Upper lobe of right lung (tissue), 1 donor: ENCODE measurements around the gene PRKAR1B. TPM values are rescaled to one million over a fixed set of nuclear protein-coding genes. Genes with fewer than 3 reads are reported as not detected.

ENCODE experiments used
- ATAC-seq: fragments of 200-7000 bp; cut with Tn5 transposase; one replicate; pipeline ENCODE4 v1.9.1; 2020; ENCODE audit warnings: mild to moderate bottlenecking, moderate library complexity
- DNase-seq: peaks from one replicate; pipeline ENCODE4 v3.0.0-alpha.2; 2020
- H3K27ac ChIP-seq: fragments of 200-600 bp; one replicate; pipeline ENCODE4 v1.8.0; 2022
- H3K27me3 ChIP-seq: fragments of 200-600 bp; one replicate; pipeline ENCODE4 v1.8.0; 2022; ENCODE audit warnings: mild to moderate bottlenecking
- H3K36me3 ChIP-seq: fragments of 200-600 bp; one replicate; pipeline ENCODE4 v1.8.0; 2022
- H3K4me1 ChIP-seq: fragments of 200-600 bp; one replicate; pipeline ENCODE4 v1.8.0; 2022
- H3K4me3 ChIP-seq: fragments of 200-600 bp; one replicate; pipeline ENCODE4 v1.8.0; 2022; ENCODE audit warnings: mild to moderate bottlenecking
- H3K9me3 ChIP-seq: fragments of 200-600 bp; one replicate; pipeline ENCODE4 v1.8.0; 2022
- intact Hi-C: fragments of 100-400 bp; cut with DNase I; formaldehyde crosslinking; loops from one replicate; pipeline ENCODE4 v1.11.0; 2022
- total RNA-seq: library from RNA; stranded (reverse); fragmentation: NEBNext Ultra II Directional; extraction: Animal tissue kit (Norgen Biotek cat#: 25700); gene quantifications from one replicate; pipeline ENCODE4 v1.2.1, GENCODE V29; 2021
- TF ChIP-seq, protein P1 (sequence below): fragments of 200-600 bp; IDR thresholded peaks from one replicate; pipeline ENCODE4 v1.8.0; 2022; ENCODE audit warnings: antibody characterized with exemption
- donor health status: DM: no; HTN: yes; CAD: no; lungs with severe emphysema.

Gene PRKAR1B
- total RNA-seq, 1 donor from 2014 or later, result 25.7 TPM

DNA sequence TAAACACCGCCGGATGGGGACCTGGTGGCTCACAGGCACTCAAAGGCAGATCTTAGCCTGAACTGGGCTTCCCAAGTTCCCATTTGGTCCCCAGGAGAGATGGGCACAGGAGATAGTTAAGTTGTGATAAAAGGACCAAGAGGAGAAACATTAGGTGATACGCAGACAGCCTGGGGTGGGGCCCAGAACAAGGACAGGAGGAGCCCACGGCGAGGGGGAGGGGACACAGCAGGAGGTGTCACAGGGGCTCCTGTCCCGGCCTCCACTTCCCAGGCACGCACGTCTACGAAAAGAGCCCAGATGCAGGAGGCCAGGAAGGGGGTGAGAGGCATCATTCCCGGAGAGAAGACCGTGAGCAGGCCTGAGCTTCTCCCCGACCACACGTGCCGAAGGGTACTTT, 16.9 kb downstream of the PRKAR1B start:
- TF ChIP-seq, protein P1, sequence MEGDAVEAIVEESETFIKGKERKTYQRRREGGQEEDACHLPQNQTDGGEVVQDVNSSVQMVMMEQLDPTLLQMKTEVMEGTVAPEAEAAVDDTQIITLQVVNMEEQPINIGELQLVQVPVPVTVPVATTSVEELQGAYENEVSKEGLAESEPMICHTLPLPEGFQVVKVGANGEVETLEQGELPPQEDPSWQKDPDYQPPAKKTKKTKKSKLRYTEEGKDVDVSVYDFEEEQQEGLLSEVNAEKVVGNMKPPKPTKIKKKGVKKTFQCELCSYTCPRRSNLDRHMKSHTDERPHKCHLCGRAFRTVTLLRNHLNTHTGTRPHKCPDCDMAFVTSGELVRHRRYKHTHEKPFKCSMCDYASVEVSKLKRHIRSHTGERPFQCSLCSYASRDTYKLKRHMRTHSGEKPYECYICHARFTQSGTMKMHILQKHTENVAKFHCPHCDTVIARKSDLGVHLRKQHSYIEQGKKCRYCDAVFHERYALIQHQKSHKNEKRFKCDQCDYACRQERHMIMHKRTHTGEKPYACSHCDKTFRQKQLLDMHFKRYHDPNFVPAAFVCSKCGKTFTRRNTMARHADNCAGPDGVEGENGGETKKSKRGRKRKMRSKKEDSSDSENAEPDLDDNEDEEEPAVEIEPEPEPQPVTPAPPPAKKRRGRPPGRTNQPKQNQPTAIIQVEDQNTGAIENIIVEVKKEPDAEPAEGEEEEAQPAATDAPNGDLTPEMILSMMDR, result no peak
- Histone ChIP-seq H3K36me3 (no peaks in the 10 kb centered on the region), H3K9me3 (no peaks in the 10 kb centered on the region), H3K4me1 (peaks cover 4% of the 10 kb centered on the region), H3K27ac (no peak overlapping the region), H3K4me3 (no peak overlapping the region), H3K27me3 (no peaks in the 10 kb centered on the region)
- ATAC-seq (no peak), DNase-seq (no peak)
- intact Hi-C loops, result no loop called here

DNA sequence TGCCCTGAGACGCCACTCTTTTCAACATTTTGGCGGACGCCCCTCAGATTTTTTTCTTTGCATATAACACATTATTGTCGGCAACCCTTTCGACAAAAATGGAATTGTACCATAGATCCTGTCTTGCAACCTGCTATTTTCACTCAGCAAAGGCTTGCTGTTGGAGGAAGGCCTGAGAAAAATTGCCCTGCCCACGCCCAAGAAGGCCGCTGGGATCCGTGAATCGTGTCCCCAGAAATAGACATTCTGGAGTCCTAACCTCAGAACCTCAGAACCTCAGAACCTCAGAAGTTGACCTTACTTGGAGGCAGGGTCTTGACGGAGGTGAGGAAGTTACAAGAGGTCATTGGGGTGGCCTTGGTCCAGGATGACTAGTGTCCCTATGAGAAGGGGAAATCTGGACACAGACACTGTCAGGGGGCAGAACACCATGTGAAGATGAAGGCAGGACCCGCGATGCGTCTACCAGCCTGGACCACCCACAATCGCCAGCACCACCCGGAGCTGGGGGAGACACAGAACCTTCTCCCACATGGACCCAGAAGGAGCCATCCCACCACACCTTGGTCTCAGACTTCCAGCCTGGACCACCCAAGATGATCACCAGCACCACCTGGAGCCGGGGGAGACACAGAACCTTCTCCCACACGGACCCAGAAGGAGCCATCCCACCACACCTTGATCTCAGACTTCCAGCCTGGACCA, 19.6 kb downstream of the PRKAR1B start:
- TF ChIP-seq, protein P1, result no peak
- peaks cover 6% of the 10 kb centered on the region for H3K4me1 ChIP-seq
- no peaks in the 10 kb centered on the region for H3K9me3 ChIP-seq
- H3K27ac ChIP-seq, result no peak overlapping the region
- intact Hi-C loops, result no loop called here
- no peaks in the 10 kb centered on the region for H3K36me3 ChIP-seq
- H3K27me3 ChIP-seq, result no peaks in the 10 kb centered on the region
- no peak for ATAC-seq
- H3K4me3 ChIP-seq, result no peak overlapping the region
- DNase-seq, result peak; percentile 32

DNA sequence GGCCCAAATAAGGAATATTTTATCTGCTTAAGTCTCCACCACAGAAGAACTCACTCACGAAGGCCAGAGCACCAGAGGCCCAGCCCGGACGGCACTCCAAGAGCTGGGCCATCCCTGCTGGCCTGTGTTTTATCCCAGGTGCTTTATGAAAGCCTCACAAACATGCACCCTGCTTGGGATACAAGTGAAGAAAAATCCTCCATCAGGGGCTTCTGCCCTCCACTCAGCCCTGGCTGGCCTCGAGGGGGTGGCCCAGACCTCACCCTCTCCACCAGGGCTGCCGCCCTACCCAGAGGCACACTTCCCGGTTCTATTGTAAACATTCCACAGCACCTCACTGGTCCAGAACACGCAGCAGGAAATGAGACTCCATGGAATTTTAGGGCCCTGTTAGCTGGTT, 20.4 kb downstream of the PRKAR1B start:
- Histone ChIP-seq H3K4me1 (peaks cover 6% of the 10 kb centered on the region), H3K9me3 (no peaks in the 10 kb centered on the region), H3K36me3 (no peaks in the 10 kb centered on the region), H3K4me3 (no peak overlapping the region), H3K27me3 (no peaks in the 10 kb centered on the region), H3K27ac (no peak overlapping the region)
- TF ChIP-seq, protein P1, result no peak
- intact Hi-C loops, result no loop called here
- DNase-seq (peak; percentile 60), ATAC-seq (peak; percentile 73)

DNA sequence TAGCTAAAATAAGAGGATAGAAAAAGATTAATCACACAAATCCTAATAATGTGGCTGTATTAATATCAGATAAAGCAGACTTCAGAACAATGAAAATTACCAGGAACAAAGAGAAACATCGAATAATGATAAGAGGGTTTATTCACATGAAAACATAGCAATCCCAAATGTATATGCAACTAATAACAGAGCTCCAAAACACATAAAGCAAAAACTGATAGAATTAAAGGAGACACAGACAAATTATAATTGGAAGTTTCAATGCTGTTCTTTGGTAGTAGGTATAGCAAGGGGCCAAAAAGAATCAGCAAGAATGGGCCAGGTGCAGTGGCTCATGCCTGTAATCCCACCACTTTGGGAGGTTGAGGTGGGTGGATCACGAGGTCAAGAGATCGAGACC, 24.0 kb downstream of the PRKAR1B start:
- no peak for ATAC-seq
- H3K4me3 ChIP-seq, result no peak overlapping the region
- no peak overlapping the region for H3K27ac ChIP-seq
- intact Hi-C loops, result no loop called here
- H3K9me3 ChIP-seq, result no peaks in the 10 kb centered on the region
- TF ChIP-seq, protein P1, result no peak
- no peak for DNase-seq
- no peaks in the 10 kb centered on the region for H3K27me3 ChIP-seq
- peaks cover 12% of the 10 kb centered on the region for H3K4me1 ChIP-seq
- no peaks in the 10 kb centered on the region for H3K36me3 ChIP-seq

DNA sequence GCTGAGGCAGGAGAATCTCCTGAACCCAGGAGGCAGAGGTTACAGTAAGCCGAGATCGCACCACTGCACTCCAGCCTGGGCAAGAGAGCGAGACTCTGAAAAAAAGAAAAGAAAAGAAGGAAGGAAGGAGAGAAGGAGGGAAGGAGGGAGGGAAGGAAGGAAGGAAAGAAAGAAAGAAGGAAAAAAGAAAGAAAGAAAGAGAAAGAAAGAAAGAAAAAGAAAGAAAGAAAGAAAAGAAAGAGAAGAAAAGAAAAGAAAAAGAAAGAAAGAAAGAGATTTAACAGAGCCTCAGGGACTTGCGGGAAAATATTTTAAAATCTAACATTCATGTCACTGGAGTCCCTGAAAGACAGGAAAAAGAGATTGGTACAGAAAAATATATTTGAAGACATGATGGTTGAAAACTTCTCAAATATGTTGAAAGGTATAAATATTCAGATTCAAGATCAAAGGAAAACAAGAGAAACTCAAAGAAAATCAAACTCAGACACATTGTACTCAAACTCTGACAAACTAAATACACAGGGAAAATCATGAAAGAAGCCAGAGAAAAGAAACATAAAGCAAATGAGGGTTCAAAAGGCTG, 25.9 kb downstream of the PRKAR1B start:
- no peak for ATAC-seq
- H3K4me1 ChIP-seq, result peaks cover 12% of the 10 kb centered on the region
- no peak overlapping the region for H3K4me3 ChIP-seq
- no peak for DNase-seq
- TF ChIP-seq, protein P1, result no peak
- H3K27ac ChIP-seq, result no peak overlapping the region
- H3K9me3 ChIP-seq, result no peaks in the 10 kb centered on the region
- H3K36me3 ChIP-seq, result no peaks in the 10 kb centered on the region
- no peaks in the 10 kb centered on the region for H3K27me3 ChIP-seq
- intact Hi-C loops, result no loop called here
